Activated effector memory CD4-positive, alpha-beta T cell treated with anti-CD3 and anti-CD28 coated beads, Interleukin-2, amount 50 U/mL, for 16 hours (primary cell): ENCODE results near the gene FAM53A.

Experiments used
- DNase-seq: peaks from one replicate; pipeline ENCODE4 v3.0.0-alpha.2; 2020

Gene FAM53A

DNA sequence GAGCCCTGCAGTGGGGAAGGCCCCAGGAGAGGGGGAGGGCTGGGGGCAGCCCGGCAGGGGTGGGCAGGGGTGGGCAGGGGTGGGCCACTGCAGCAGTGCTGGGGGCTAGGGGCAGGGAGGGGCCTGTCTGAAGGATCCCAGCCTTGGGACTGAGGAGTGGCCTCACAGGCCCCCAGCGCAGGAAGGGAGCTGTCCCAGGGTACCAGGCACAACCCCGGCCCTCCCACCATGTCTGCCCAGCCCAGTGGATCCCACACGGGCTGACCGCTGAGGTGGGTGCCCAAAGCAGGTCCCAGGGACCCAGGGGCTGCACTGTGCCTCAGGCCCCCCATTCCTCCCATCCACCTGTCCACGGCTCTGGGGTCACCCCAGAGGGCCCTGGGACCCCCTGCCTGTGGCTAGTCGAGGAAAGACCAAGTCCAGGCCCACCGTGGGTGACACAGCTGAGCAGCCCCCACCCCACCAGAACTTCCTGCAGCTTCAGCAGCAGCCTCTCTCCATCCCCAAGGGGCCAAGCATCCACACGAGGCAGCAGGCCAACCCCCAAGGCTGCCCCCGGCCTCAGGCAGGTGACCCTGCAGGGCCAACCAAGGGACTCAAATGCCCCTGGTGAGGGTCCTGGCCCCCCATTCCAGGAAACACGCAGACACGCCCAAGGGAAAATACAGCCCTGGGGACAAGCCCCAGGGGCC lies 46.4 kb downstream of the FAM53A start:
- DNase-seq = no peak

- DNase-seq = no peak
Measured at GRCh38 chr4:1636490-1637211, 47.5 kb downstream of the FAM53A start.

DNA sequence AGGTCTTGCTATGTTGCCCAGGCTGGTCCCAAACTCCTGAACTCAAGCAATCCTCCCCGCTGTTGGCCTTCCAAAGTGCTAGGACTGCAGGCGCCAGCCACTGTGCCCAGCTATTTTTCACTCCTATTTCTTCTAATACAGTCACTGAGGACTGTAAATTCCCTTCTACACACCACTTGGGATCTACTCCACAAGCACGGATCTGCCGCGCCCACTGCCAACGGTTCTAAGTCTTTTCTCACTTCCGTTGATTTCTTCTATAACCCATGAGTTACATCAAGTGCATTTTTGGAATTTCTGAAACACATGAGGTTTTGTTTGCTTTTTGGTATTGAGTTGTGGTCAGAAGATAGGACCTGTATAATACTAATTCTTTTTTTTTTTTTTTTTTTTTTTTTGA lies 48.6 kb downstream of the FAM53A start:
- DNase-seq = no peak

DNA sequence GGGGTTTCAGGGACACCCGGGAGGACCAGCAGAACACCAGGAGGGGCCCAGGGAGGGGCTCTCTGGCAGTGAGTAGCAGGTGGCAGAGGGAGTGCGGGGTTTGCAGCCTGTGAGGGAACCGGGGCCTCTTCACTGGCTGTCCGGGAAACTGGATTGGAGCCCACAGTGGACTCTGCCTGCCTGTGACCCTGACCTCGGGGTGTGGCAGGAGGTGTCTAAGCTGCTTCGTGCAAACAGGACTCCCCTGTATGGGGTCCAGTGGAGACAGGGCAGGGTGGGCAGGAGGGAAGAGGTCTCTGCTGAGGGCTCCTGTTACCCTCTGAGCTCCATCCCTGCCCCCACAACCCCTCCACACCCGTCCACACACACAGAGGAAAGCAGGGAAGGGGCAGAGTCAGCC lies 50.1 kb downstream of the FAM53A start:
- no peak for DNase-seq

- DNase-seq = no peak
Measured at GRCh38 chr4:1632109-1633104, 51.7 kb downstream of the FAM53A start.

GRCh38 chr4:1631136-1631535 lies 53.0 kb downstream of the FAM53A start:
- no peak for DNase-seq

DNA sequence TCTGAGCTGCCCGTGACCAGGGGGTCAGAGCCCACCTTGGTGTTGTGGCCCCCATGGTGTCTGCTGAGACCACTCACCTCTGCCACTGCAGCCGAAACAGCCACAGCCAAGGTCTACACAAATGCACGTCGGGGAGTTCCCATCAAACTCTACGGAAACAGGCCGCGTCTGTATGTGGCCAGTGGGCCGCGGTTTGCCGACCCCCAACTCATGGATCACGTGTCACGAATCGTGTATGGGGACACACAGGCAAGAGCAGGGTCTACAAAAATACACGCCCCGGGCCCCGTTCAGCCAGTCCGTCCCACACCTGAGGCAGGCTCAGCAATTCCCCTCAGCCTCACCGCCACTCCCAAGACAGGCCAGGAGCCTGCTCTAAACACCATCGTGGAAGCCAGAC lies 53.8 kb downstream of the FAM53A start:
- no peak for DNase-seq

- DNase-seq = no peak
Measured at GRCh38 chr4:1629699-1630083, 54.4 kb downstream of the FAM53A start.

DNA sequence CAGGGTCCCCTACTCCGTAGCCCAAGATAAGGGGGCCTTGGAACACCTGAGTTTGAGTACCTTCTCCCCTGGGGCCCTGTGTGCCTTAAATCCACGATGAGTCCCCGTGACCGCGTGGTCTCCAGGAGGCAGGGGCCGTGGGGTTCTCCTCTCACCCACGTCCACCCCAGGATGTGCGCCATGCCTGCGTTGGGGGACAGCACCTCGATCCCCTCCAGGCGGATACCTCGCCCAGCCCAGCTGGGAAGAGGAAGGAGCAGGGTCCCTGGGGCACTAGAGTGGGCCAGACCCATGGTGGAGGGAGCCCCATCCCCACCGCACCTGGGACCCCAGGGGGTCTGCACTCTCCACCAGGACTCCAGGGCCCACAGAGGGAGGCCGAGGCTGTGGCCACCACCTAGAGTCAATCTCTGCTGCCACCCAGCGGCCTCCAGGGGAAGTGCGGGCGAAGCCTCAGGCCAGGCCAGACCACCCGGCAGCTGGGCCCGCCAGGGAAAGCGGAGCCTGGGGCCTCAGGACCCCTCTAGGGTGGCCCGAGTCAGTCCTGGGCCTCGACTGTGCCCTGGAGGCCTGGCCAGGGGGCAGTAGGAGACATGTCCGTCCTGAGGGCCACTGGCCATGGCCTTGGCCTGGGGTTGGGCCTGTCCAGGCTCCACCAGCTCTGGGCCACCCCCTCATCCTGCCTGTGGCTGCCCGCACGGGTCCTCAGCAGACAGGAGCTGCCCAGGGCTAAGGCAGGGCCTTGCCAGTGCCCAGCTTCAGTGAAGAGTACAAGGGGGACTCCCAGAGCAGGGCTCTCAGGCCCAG lies 55.0 kb downstream of the FAM53A start:
- peak; percentile 89 for DNase-seq

GRCh38 chr4:1627417-1628313 lies 56.4 kb downstream of the FAM53A start:
- no peak for DNase-seq

DNA sequence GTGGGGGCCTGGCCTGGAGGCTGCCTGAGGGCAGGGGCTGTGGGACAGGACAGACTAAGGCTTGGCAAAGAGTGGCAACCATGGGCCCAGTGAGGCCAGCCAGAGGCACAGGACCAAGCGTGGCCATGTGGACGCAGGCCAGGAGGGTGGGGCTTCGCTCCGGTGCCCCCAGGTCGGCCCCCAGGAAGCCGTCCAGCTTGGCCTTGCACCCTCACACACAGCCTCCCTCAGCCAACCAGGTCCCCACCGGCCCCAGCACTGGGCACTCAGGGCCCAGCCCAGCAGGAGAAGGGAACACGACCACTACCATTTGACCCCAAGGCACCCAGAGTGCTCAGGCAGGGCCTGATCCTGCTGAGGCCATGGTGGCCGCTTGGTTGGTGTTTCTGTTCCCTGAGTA lies 57.2 kb downstream of the FAM53A start:
- DNase-seq = no peak

DNA sequence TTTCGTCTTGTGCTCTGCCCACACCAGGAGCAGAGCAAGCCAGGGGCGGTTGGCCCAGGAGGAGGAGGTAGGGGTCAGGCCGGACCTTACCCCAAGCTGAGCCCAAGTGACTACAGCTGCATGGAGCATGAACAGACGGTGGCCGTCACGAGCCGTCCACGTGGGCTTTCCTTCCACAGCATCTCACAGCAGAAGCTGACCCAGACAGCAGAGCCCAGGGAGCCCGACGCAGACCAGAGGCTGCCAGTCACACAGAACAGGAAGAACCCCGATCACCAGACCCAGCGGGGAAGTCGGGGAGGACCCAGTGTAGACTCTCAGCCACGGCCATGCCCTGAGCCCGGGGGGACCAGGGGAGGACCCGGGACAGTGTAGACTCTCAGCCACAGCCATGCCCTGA lies 58.0 kb downstream of the FAM53A start:
- DNase-seq = no peak

DNA sequence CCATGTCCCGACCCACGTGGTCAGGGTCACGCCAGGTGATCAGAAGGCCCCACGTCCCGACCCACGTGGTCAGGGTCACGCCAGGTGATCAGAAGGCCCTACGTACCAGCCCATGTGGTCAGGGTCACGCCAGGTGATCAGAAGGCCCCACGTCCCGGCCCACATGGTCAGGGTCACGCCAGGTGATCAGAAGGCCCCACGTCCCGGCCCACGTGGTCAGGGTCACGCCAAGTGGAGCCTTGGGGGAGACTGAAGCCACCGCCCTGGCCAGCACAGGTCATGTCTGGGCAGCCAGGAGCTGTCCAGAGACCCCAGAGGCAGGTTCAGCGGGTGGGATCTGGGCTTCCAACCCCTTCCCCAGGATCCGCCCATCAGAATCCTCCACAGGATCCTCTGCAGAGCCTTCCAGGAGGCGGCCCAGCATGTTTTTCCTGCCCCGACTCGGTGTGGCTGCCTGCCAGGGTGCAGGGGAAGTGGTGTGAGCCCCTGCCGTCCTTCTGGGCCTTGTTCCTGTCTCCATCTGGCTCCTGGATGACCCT lies 58.4 kb downstream of the FAM53A start:
- DNase-seq = no peak

GRCh38 chr4:1624519-1624910 lies 59.6 kb downstream of the FAM53A start:
- DNase-seq = no peak

DNA sequence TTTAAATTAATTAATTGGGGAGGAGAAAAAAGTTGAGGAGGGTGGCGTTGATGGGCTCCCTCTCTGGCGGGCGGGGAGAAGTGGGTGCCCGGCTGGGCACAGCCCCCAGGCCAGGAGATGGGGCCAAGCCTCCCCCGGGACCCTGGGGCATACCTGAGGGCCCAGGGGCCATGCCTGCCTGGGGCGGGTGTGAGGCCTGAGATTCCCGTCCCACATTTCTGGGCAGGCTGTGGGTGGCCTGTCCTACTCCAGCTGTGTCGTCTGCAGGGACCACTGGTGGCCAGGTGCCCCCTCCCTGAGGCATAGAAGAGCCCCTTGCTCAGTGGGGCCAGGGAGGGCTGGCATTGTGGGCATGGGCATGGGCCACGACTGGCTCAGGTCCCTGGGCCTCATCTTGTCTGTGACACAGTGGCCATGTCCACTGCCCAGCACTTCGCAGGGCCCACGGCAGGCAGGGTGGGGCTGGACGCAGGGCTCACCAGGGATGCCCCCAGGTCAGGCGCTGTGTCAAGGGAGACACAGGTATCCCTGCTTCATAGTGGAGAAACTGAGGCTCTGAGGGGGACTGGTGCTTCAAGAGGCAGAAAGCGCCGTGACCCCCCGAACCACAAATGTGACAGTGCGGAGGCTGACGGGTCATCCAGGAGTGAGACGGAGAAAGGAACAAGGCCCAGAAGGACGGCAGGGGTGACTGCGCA lies 60.1 kb downstream of the FAM53A start:
- DNase-seq = no peak

DNA sequence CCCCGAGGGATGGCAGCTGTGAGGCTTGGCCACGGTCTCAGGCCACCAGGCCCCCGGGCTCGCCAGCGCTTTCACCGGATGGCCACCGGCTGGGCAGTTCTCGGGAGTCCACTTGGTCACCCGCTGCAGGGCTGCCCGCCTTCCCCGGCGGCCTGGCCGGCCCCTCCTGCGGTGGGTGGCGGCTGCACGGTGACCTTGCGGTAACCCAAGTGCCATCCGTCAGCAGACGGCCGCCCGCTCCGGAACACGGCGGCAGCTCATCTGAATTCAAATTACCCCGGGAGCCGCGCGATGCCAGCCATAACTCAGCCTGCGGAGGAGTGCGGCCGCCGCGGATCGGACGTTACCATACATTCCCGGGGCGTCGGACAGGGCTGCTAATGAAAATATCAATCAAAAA lies 60.7 kb downstream of the FAM53A start:
- DNase-seq = no peak

GRCh38 chr4:1622956-1623355 lies 61.2 kb downstream of the FAM53A start:
- DNase-seq = no peak

DNA sequence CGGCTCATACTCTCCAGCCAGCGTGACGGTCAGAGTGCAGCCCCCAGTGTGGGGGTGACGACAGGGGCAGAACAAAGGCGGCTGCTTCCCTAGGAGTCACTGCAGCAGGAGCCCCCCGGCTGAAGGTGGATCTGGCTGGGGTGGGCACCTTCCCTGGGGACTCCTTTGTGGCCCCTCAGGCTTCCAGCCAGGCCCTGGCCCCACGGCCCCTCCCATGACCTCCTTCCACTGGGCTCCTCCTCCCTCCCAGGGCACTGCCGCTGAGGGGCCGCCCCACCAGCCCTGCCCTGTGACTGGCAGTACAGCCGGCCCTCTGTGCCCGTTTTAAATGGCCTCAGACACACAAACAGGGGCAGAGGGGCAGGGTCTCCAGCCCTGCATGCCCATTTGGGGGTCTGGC lies 61.9 kb downstream of the FAM53A start:
- DNase-seq = no peak

DNA sequence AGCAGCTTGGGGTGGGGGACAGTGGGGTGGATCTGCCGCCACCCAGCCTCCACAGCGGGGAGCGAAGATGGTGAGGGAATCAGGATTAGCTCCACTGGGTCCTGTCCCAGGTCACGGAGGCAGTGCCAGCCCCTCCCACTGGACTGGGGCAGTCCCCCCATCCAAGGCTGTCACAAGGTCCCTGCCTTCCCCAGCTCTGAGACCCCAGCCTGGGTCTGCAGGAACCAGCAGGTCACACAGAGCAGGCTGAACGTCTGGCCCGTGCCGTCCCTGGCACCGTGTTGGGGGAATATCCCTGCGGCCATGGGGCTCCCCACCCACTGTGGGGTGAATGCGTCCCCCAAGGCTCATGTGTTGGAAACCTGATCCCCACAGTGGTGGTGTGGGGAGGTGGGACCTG lies 62.6 kb downstream of the FAM53A start:
- DNase-seq = no peak

DNA sequence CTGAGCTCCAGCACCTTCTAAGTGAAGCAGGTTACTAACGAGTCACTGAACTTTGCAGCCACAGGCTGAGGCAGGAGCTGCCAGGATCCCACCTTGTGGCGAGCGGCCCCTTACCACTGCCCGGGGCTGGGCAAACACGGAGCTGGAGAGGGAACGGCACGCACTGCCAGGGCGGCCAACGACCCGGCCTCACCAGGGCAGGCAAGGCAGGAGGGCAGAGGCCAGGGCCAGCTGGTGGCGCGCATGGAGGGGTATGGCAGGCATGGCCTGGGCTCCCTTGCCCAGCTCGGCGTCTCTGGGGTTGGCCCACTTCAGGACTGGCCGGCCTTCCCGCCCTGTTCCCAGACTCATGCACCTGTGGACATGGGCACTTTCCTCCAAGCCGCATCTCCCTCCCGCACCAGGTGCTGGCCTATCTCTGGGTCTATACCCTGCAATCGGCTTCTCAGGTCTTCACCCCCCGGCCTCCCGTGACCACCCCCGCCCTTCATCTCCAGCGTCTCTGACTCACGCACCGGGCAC lies 64.9 kb downstream of the FAM53A start:
- no peak for DNase-seq
